Vagina (tissue), 2 donors: ENCODE results near the gene ZBP1. TPM values are rescaled to one million over a fixed set of nuclear protein-coding genes. Genes with fewer than 3 reads are reported as not detected.

Experiments used
- DNase-seq, 2 donors: peaks; one replicate each; pipeline ENCODE4 v3.0.0-alpha.2; 2017; ENCODE audit errors: extremely low spot score in 2 of 2
- H3K27ac ChIP-seq: fragments of 200-600 bp; sonication (generic); one replicate; pipeline ENCODE4 v1.5.1; 2019
- H3K27me3 ChIP-seq: fragments of 200-600 bp; sonication (generic); one replicate; pipeline ENCODE4 v1.5.1; 2019
- H3K36me3 ChIP-seq, 2 donors: fragments of 200-600 bp; sonication (generic); one replicate each; pipeline ENCODE4 v1.5.1; 2017 to 2019
- H3K4me1 ChIP-seq: fragments of 200-600 bp; sonication (generic); one replicate; pipeline ENCODE4 v1.5.1; 2019
- H3K4me3 ChIP-seq, 2 donors: fragments of 200-600 bp; sonication (generic); 1 replicate in 1 of 2; 2 replicates in 1 of 2; pipeline ENCODE4 v1.5.1; 2016 to 2019
- H3K9me3 ChIP-seq: fragments of 200-600 bp; sonication (generic); one replicate; pipeline ENCODE4 v1.5.1; 2019
- POLR2A ChIP-seq, 2 donors: fragments of 450-650 bp; IDR thresholded peaks; one replicate each; pipeline ENCODE4 v1.6.1; 2017; ENCODE audit warnings: antibody characterized with exemption in 2 of 2, mild to moderate bottlenecking in 2 of 2, moderate library complexity in 2 of 2
- POLR2AphosphoS5 ChIP-seq, 2 donors: sonication (generic); formaldehyde crosslinking; IDR thresholded peaks; one replicate each; pipeline ENCODE4 v1.9.0; 2017; ENCODE audit warnings: antibody characterized with exemption in 2 of 2, mild to moderate bottlenecking in 2 of 2, low read depth in 1 of 2; ENCODE audit not compliant: insufficient read depth in 1 of 2
- intact Hi-C: fragments of 100-400 bp; cut with DNase I; formaldehyde crosslinking; loops from one replicate; pipeline ENCODE4 v1.15.1; 2023
- total RNA-seq: library from RNA; depleted of rRNA; stranded (reverse); fragments of >200 nt; gene quantifications from one replicate; pipeline ENCODE4 v1.2.3, GENCODE V29; 2016
- TF ChIP-seq, protein P1 (sequence below), 3 experiments: fragments of 450-650 bp in 2 of 3; fragments of 200-600 bp in 1 of 3; sonication (generic) in 1 of 3; IDR thresholded peaks; one replicate each; pipeline ENCODE4 v1.5.1; 2017 to 2019; ENCODE audit warnings: antibody characterized with exemption in 3 of 3, mild to moderate bottlenecking in 2 of 3, moderate library complexity in 2 of 3

Gene ZBP1
- total RNA-seq, 1 donor from 2014 or later: 0.74 TPM

DNA sequence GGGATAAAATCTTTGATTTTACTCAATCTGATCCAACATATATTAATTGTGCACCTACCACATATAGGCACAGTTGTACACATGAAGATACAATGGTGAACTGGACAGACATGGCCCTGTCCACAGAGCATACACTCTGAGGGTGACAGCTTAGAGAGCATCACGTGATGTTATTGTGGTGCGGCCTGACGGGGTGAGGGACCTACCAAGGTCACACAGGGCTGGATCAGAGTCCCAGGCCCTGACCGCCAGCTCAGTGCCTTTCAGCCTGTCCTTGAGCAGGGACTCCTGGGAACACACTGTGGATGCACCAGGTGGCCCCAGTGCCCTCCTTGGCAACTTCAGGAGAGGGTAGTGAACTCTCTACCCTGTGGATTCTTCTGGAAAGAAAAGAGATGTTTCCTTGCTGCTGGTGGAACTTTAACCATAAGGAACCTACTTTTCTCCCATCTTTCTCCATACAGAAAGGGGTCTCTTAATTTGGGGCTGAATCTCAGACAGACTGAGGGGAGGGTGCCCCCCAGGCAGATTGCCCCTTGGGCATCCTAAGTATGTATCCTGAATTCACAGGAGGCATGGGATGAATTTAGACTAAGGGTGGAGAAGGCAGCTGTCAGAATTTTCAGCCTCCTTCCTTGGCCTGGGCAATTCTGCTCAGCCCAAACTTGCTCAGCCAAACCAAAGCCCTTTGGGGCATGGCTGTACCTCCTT is 32.8 kb downstream of the ZBP1 start:
- Histone ChIP-seq H3K27me3 (no peaks in the 10 kb centered on the region), H3K4me1 (peaks cover 11% of the 10 kb centered on the region), H3K4me3 (no peak overlapping the region), H3K27ac (no peak overlapping the region), H3K9me3 (no peaks in the 10 kb centered on the region), H3K36me3 (no peaks in the 10 kb centered on the region)
- intact Hi-C loops: no loop called here
- TF ChIP-seq POLR2AphosphoS5 (IDR thresholded peaks at IDR 0.05; ENCODE audit: insufficient read depth in 1 of 2, low read depth in 1 of 2): no peak
- no peak for DNase-seq

DNA sequence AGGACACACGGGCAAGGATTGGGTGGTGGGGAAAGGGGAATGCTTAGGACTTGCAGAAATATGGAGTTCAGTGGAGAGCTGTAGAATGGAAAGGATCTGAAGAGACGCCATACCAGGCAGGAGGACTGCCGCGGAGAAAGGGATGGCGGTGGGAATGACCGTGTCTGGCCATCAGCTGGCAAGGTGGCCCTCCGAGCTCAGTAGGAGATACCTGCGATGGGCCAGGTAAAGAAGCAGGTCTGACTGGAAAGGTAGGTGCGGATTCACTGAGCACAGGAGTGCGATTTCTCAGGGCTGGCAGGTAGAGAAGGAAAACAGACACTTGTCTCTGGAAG is 33.3 kb downstream of the ZBP1 start:
- no peak for TF ChIP-seq POLR2A (IDR thresholded peaks at IDR 0.05)
- TF ChIP-seq, protein P1, sequence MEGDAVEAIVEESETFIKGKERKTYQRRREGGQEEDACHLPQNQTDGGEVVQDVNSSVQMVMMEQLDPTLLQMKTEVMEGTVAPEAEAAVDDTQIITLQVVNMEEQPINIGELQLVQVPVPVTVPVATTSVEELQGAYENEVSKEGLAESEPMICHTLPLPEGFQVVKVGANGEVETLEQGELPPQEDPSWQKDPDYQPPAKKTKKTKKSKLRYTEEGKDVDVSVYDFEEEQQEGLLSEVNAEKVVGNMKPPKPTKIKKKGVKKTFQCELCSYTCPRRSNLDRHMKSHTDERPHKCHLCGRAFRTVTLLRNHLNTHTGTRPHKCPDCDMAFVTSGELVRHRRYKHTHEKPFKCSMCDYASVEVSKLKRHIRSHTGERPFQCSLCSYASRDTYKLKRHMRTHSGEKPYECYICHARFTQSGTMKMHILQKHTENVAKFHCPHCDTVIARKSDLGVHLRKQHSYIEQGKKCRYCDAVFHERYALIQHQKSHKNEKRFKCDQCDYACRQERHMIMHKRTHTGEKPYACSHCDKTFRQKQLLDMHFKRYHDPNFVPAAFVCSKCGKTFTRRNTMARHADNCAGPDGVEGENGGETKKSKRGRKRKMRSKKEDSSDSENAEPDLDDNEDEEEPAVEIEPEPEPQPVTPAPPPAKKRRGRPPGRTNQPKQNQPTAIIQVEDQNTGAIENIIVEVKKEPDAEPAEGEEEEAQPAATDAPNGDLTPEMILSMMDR (IDR thresholded peaks at IDR 0.05): no peak
- TF ChIP-seq POLR2AphosphoS5 (IDR thresholded peaks at IDR 0.05; ENCODE audit: insufficient read depth in 1 of 2, low read depth in 1 of 2): no peak
- H3K27me3 ChIP-seq: no peaks in the 10 kb centered on the region
- intact Hi-C loops: no loop called here
- H3K27ac ChIP-seq: no peak overlapping the region
- H3K9me3 ChIP-seq: no peaks in the 10 kb centered on the region
- no peak for DNase-seq
- no peaks in the 10 kb centered on the region for H3K36me3 ChIP-seq
- H3K4me3 ChIP-seq: no peak overlapping the region
- peaks cover 16% of the 10 kb centered on the region for H3K4me1 ChIP-seq

DNA sequence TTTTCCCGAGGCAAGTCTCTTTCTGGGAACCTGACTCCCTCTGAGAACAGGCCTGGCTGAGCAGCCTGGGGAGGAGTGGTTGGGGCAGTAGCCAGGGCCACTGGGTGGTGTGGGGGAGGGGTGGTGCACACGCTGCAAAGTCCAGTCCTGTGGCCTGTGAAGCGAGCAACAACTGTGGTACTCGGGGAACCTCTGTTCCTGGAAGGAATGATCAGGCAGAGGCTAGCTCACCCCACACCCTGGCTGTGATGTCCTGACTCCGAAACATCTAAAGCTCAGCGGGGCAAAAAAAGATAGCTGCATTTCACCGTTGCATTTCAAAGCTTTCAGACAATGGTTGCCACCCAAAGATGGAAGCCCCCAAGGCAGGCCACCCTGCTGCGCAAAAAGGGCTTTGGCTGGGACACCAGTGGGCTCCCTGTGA is 33.8 kb downstream of the ZBP1 start:
- DNase-seq: no peak
- intact Hi-C loops: no loop called here
- Histone ChIP-seq H3K36me3 (no peaks in the 10 kb centered on the region), H3K27ac (no peak overlapping the region), H3K27me3 (no peaks in the 10 kb centered on the region), H3K4me3 (no peak overlapping the region), H3K9me3 (no peaks in the 10 kb centered on the region), H3K4me1 (peaks cover 19% of the 10 kb centered on the region)
- TF ChIP-seq POLR2A (IDR thresholded peaks at IDR 0.05) (no peak), POLR2AphosphoS5 (IDR thresholded peaks at IDR 0.05; ENCODE audit: insufficient read depth in 1 of 2, low read depth in 1 of 2) (no peak)
- TF ChIP-seq, protein P1 (IDR thresholded peaks at IDR 0.05): no peak

DNA sequence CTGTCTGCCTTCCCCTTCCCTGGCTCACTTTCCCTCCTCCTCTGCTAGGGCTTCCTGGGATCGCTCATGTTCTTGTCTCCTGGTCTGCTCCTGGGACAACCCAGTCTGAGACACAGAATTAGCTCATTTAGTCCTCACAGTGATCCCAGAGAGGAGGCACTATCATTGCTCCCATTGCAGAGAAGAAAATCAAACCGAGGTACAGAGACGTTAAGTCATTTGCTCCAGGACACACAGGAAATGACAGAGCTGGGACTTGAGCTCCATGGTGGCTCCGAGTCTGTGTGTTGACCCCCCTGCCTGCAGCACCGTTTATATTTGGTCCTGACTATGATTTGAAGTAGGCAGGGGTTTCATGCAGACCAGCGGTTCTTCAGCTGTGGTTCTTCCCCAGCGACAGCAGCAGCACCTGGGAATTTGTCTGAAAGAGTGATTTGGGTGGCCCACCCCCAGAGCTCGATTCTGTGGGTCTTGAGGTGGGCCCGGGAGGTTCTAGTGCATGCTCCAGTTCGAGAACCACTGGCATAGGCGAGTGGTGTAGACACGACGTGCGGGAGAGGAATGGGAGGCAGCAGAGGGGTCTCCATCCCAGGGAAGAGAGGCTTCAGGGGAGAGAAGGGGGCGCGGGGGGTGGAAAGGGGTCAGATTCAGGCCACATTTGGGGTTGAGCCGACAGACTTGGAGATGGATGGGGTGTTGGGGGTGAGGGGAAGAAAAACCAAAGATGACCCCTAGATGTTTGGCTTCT is 34.6 kb downstream of the ZBP1 start:
- Histone ChIP-seq H3K27ac (no peak overlapping the region), H3K4me1 (peaks cover 20% of the 10 kb centered on the region), H3K4me3 (no peak overlapping the region), H3K36me3 (no peaks in the 10 kb centered on the region), H3K27me3 (no peaks in the 10 kb centered on the region), H3K9me3 (no peaks in the 10 kb centered on the region)
- no peak for TF ChIP-seq POLR2A (IDR thresholded peaks at IDR 0.05)
- no peak for TF ChIP-seq POLR2AphosphoS5 (IDR thresholded peaks at IDR 0.05; ENCODE audit: insufficient read depth in 1 of 2, low read depth in 1 of 2)
- TF ChIP-seq, protein P1 (IDR thresholded peaks at IDR 0.05): no peak
- intact Hi-C loops: no loop called here
- no peak for DNase-seq

GRCh38 chr20:57584768-57585461 is 35.3 kb downstream of the ZBP1 start:
- Histone ChIP-seq H3K36me3 (no peaks in the 10 kb centered on the region), H3K4me3 (no peak overlapping the region), H3K27me3 (no peaks in the 10 kb centered on the region), H3K9me3 (no peaks in the 10 kb centered on the region), H3K27ac (no peak overlapping the region), H3K4me1 (peaks cover 20% of the 10 kb centered on the region)
- intact Hi-C loops: no loop called here
- TF ChIP-seq, protein P1 (IDR thresholded peaks at IDR 0.05): no peak
- no peak for TF ChIP-seq POLR2AphosphoS5 (IDR thresholded peaks at IDR 0.05; ENCODE audit: insufficient read depth in 1 of 2, low read depth in 1 of 2)
- no peak for TF ChIP-seq POLR2A (IDR thresholded peaks at IDR 0.05)
- DNase-seq: no peak
